ENCODE data around the gene CCBE1. TPM values are rescaled to one million over a fixed set of nuclear protein-coding genes. Genes with fewer than 3 reads are reported as not detected.

CCBE1 gene
- total RNA-seq, 1 donor = 35.3 TPM

GRCh38 chr18:59454909-59455727, 242.1 kb downstream of the CCBE1 start:
- TF ChIP-seq, protein P1, sequence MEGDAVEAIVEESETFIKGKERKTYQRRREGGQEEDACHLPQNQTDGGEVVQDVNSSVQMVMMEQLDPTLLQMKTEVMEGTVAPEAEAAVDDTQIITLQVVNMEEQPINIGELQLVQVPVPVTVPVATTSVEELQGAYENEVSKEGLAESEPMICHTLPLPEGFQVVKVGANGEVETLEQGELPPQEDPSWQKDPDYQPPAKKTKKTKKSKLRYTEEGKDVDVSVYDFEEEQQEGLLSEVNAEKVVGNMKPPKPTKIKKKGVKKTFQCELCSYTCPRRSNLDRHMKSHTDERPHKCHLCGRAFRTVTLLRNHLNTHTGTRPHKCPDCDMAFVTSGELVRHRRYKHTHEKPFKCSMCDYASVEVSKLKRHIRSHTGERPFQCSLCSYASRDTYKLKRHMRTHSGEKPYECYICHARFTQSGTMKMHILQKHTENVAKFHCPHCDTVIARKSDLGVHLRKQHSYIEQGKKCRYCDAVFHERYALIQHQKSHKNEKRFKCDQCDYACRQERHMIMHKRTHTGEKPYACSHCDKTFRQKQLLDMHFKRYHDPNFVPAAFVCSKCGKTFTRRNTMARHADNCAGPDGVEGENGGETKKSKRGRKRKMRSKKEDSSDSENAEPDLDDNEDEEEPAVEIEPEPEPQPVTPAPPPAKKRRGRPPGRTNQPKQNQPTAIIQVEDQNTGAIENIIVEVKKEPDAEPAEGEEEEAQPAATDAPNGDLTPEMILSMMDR (IDR thresholded peaks at IDR 0.05; ENCODE audit: insufficient read depth, low read length) = no peak
- no peak for DNase-seq (ENCODE audit: low read depth)
- H3K4me3 ChIP-seq (ENCODE audit: low read depth, low read length) = no peak overlapping the region

- TF ChIP-seq, protein P1 (IDR thresholded peaks at IDR 0.05; ENCODE audit: insufficient read depth, low read length) = no peak
- no peak for DNase-seq (ENCODE audit: low read depth)
Measured at GRCh38 chr18:59453468-59453961, 243.7 kb downstream of the CCBE1 start.

GRCh38 chr18:59451963-59452362, 245.3 kb downstream of the CCBE1 start:
- no peak overlapping the region for H3K4me3 ChIP-seq (ENCODE audit: low read depth, low read length)
- no peak for DNase-seq (ENCODE audit: low read depth)
- TF ChIP-seq, protein P1 (IDR thresholded peaks at IDR 0.05; ENCODE audit: insufficient read depth, low read length) = no peak

More at GRCh38 chr18:59453468-59453961, 243.7 kb downstream of the CCBE1 start:
- H3K4me3 ChIP-seq (ENCODE audit: low read depth, low read length) = no peak overlapping the region

DNA sequence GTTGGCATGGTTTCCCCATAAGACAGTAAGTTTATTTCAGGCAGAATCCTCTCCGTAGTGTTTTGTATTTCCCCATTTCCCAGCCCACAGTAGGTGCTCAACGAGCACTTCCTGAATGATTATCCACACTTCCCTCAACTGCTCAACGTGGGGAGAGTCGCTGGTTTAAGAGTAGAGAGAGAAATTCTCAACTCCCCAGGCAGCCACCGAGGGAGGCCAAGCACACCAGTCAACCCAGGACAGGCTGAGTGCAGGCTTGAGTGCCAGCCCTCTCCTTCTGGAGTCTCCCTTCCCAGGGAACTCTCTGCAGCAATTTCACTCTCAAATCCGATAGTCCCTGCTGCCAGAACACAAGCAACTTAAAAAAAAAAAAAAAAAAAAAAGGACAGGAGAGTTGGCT, 246.2 kb downstream of the CCBE1 start:
- no peak overlapping the region for H3K4me3 ChIP-seq (ENCODE audit: low read depth, low read length)
- TF ChIP-seq, protein P1 (IDR thresholded peaks at IDR 0.05; ENCODE audit: insufficient read depth, low read length) = no peak
- no peak for DNase-seq (ENCODE audit: low read depth)

GRCh38 chr18:59448546-59448945, 248.7 kb downstream of the CCBE1 start:
- no peak overlapping the region for H3K4me3 ChIP-seq (ENCODE audit: low read depth, low read length)
- peak; percentile 61 for DNase-seq (ENCODE audit: low read depth)
- TF ChIP-seq, protein P1 (IDR thresholded peaks at IDR 0.05; ENCODE audit: insufficient read depth, low read length) = no peak

- DNase-seq (ENCODE audit: low read depth) = peak; percentile 52
- H3K4me3 ChIP-seq (ENCODE audit: low read depth, low read length) = no peak overlapping the region
- TF ChIP-seq, protein P1 (IDR thresholded peaks at IDR 0.05; ENCODE audit: insufficient read depth, low read length) = peak; percentile 3
Measured at GRCh38 chr18:59446012-59446411, 251.2 kb downstream of the CCBE1 start.

Data from fibroblast of the aortic adventitia (primary cell).